Measurements from ENCODE around the gene ENTHD1. TPM values are rescaled to one million over a fixed set of nuclear protein-coding genes. Genes with fewer than 3 reads are reported as not detected.
"Not testable (repeated sequence)": the region's sequence is repeated elsewhere in the genome, so short reads cannot be mapped to it uniquely, and the experiment has no call there.

Gene ENTHD1
- total RNA-seq, 1 experiment from 2014 or later: not detected

GRCh38 chr22:39734866-39735265 lies 158.7 kb downstream of the ENTHD1 start:
- Mint-ChIP-seq H3K27ac (ENCODE audit: unreplicated experiment) (no peak overlapping the region), H3K4me1 (ENCODE audit: low read depth, unreplicated experiment) (no peaks in the 10 kb centered on the region), H3K9me3 (ENCODE audit: unreplicated experiment) (no peaks in the 10 kb centered on the region), H3K36me3 (ENCODE audit: insufficient read depth, unreplicated experiment) (no peaks in the 10 kb centered on the region), H3K4me3 (ENCODE audit: unreplicated experiment) (no peak overlapping the region), H3K27me3 (ENCODE audit: insufficient read depth, unreplicated experiment) (peaks cover 21% of the 10 kb centered on the region)
- TF ChIP-seq CTCF (IDR thresholded peaks at IDR 0.05; ENCODE audit: insufficient read depth in 1 of 2, low read depth in 1 of 2, low read length in 1 of 2, severe bottlenecking in 1 of 2, unreplicated experiment in 1 of 2): no peak
- no peak overlapping the region for H3K4me3 ChIP-seq (ENCODE audit: low read depth, low read length)
- H3K27me3 ChIP-seq (replicated peaks; ENCODE audit: control insufficient read depth, insufficient read depth, low read length): no peaks in the 10 kb centered on the region; the same call in 1 of the 2 replicates
- intact Hi-C loops (cut with micrococcal nuclease; ENCODE audit: unreplicated experiment): no loop called here
- ChIA-PET CTCF (no interaction called here), POLR2A (no interaction called here)
- H3K4me1 ChIP-seq: no peaks in the 10 kb centered on the region
- no TSS peak for BruUV-seq (replicated peaks)
- no peaks in the 10 kb centered on the region for H3K36me3 ChIP-seq (ENCODE audit: control insufficient read depth, insufficient read depth, low read length)
- no peaks in the 10 kb centered on the region for H3K9me3 ChIP-seq
- DNase-seq: no peak

GRCh38 chr22:39734046-39734445 lies 159.5 kb downstream of the ENTHD1 start:
- DNase-seq; H3K27ac Mint-ChIP-seq (ENCODE audit: unreplicated experiment); H3K4me1 Mint-ChIP-seq (ENCODE audit: low read depth, unreplicated experiment); H3K4me3 ChIP-seq (ENCODE audit: low read depth, low read length); H3K9me3 Mint-ChIP-seq (ENCODE audit: unreplicated experiment); H3K4me3 Mint-ChIP-seq (ENCODE audit: unreplicated experiment); H3K9me3 ChIP-seq; BruUV-seq (replicated peaks); H3K27me3 ChIP-seq (replicated peaks; ENCODE audit: control insufficient read depth, insufficient read depth, low read length); intact Hi-C loops (cut with micrococcal nuclease; ENCODE audit: unreplicated experiment); CTCF ChIA-PET; H3K36me3 ChIP-seq (ENCODE audit: control insufficient read depth, insufficient read depth, low read length); H3K36me3 Mint-ChIP-seq (ENCODE audit: insufficient read depth, unreplicated experiment); H3K4me1 ChIP-seq; POLR2A ChIA-PET: not testable (repeated sequence)
- peaks cover 21% of the 10 kb centered on the region for H3K27me3 Mint-ChIP-seq (ENCODE audit: insufficient read depth, unreplicated experiment)

GRCh38 chr22:39733191-39733590 lies 160.4 kb downstream of the ENTHD1 start:
- H3K9me3 ChIP-seq: no peaks in the 10 kb centered on the region
- no peaks in the 10 kb centered on the region; the same call in 1 of the 2 replicates for H3K27me3 ChIP-seq (replicated peaks; ENCODE audit: control insufficient read depth, insufficient read depth, low read length)
- ChIA-PET POLR2A (interaction anchor here (1.1 kb wide), 1 partner anchor 311 kb away, joined by 3 read pairs; no protein-coding TSS in a partner anchor), CTCF (no interaction called here)
- H3K4me1 ChIP-seq: no peaks in the 10 kb centered on the region
- Mint-ChIP-seq H3K36me3 (ENCODE audit: insufficient read depth, unreplicated experiment) (no peaks in the 10 kb centered on the region), H3K27me3 (ENCODE audit: insufficient read depth, unreplicated experiment) (peaks cover 20% of the 10 kb centered on the region), H3K9me3 (ENCODE audit: unreplicated experiment) (no peaks in the 10 kb centered on the region), H3K4me1 (ENCODE audit: low read depth, unreplicated experiment) (no peaks in the 10 kb centered on the region), H3K27ac (ENCODE audit: unreplicated experiment) (no peak overlapping the region), H3K4me3 (ENCODE audit: unreplicated experiment) (no peak overlapping the region)
- DNase-seq: no peak
- no peak overlapping the region for H3K4me3 ChIP-seq (ENCODE audit: low read depth, low read length)
- intact Hi-C loops (cut with micrococcal nuclease; ENCODE audit: unreplicated experiment): no loop called here
- no peak for TF ChIP-seq CTCF (IDR thresholded peaks at IDR 0.05; ENCODE audit: insufficient read depth in 1 of 2, low read depth in 1 of 2, low read length in 1 of 2, severe bottlenecking in 1 of 2, unreplicated experiment in 1 of 2)
- no TSS peak for BruUV-seq (replicated peaks)
- H3K36me3 ChIP-seq (ENCODE audit: control insufficient read depth, insufficient read depth, low read length): no peaks in the 10 kb centered on the region

GRCh38 chr22:39732625-39733024 lies 160.9 kb downstream of the ENTHD1 start:
- no peaks in the 10 kb centered on the region for H3K36me3 ChIP-seq (ENCODE audit: control insufficient read depth, insufficient read depth, low read length)
- no peak overlapping the region for H3K4me3 ChIP-seq (ENCODE audit: low read depth, low read length)
- Mint-ChIP-seq H3K4me1 (ENCODE audit: low read depth, unreplicated experiment) (no peaks in the 10 kb centered on the region), H3K27me3 (ENCODE audit: insufficient read depth, unreplicated experiment) (peaks cover 15% of the 10 kb centered on the region), H3K36me3 (ENCODE audit: insufficient read depth, unreplicated experiment) (no peaks in the 10 kb centered on the region), H3K4me3 (ENCODE audit: unreplicated experiment) (no peak overlapping the region), H3K27ac (ENCODE audit: unreplicated experiment) (no peak overlapping the region), H3K9me3 (ENCODE audit: unreplicated experiment) (no peaks in the 10 kb centered on the region)
- ChIA-PET POLR2A (interaction anchor here (1.1 kb wide), 1 partner anchor 312 kb away, joined by 3 read pairs; no protein-coding TSS in a partner anchor), CTCF (no interaction called here)
- TF ChIP-seq CTCF (IDR thresholded peaks at IDR 0.05; ENCODE audit: insufficient read depth in 1 of 2, low read depth in 1 of 2, low read length in 1 of 2, severe bottlenecking in 1 of 2, unreplicated experiment in 1 of 2): no peak
- no TSS peak for BruUV-seq (replicated peaks)
- no peaks in the 10 kb centered on the region for H3K9me3 ChIP-seq
- no peaks in the 10 kb centered on the region; the same call in 1 of the 2 replicates for H3K27me3 ChIP-seq (replicated peaks; ENCODE audit: control insufficient read depth, insufficient read depth, low read length)
- no peaks in the 10 kb centered on the region for H3K4me1 ChIP-seq
- DNase-seq: no peak
- intact Hi-C loops (cut with micrococcal nuclease; ENCODE audit: unreplicated experiment): no loop called here

All from Caco-2 (cell line).